ENCODE data around the gene GORASP2. TPM values are rescaled to one million over a fixed set of nuclear protein-coding genes. Genes with fewer than 3 reads are reported as not detected.

The GORASP2 gene
- total RNA-seq, 2 donors from 2014 or later = 67.6 to 81.1 TPM

GRCh38 chr2:170892391-170892951, 36.6 kb upstream of the GORASP2 start:
- no peak for TF ChIP-seq CTCF (IDR thresholded peaks at IDR 0.05)
- no peak for TF ChIP-seq POLR2AphosphoS5 (IDR thresholded peaks at IDR 0.05)
- TF ChIP-seq POLR2A (IDR thresholded peaks at IDR 0.05) = no peak
- no peak for DNase-seq (ENCODE audit: low spot score)
- 86% methylated on average over 9 of the region's 9 CpGs for WGBS

GRCh38 chr2:170895023-170895757, 33.9 kb upstream of the GORASP2 start:
- 40% methylated on average over 3 of the region's 3 CpGs for WGBS
- TF ChIP-seq POLR2AphosphoS5 (IDR thresholded peaks at IDR 0.05) = no peak
- TF ChIP-seq POLR2A (IDR thresholded peaks at IDR 0.05) = no peak
- no peak for TF ChIP-seq CTCF (IDR thresholded peaks at IDR 0.05)
- H3K9me3 ChIP-seq = no peaks in the 10 kb centered on the region
- H3K4me3 ChIP-seq = no peak overlapping the region
- H3K36me3 ChIP-seq = no peaks in the 10 kb centered on the region
- no peak overlapping the region for H3K27ac ChIP-seq
- intact Hi-C loops (cut with DNase I) = no loop called here
- H3K4me1 ChIP-seq (replicated peaks) = no peaks in the 10 kb centered on the region
- H3K27me3 ChIP-seq (replicated peaks; ENCODE audit: insufficient read depth) = no peaks in the 10 kb centered on the region
- no peak for DNase-seq (ENCODE audit: low spot score)

More at GRCh38 chr2:170892391-170892951, 36.6 kb upstream of the GORASP2 start:
- Histone ChIP-seq H3K36me3 (no peaks in the 10 kb centered on the region), H3K27ac (no peak overlapping the region), H3K4me3 (no peak overlapping the region), H3K27me3 (replicated peaks; ENCODE audit: insufficient read depth) (no peaks in the 10 kb centered on the region), H3K9me3 (no peaks in the 10 kb centered on the region), H3K4me1 (replicated peaks) (no peaks in the 10 kb centered on the region)
- intact Hi-C loops (cut with DNase I) = no loop called here

GRCh38 chr2:170896622-170897021, 32.4 kb upstream of the GORASP2 start:
- no peak for TF ChIP-seq CTCF (IDR thresholded peaks at IDR 0.05)
- no peak for TF ChIP-seq POLR2AphosphoS5 (IDR thresholded peaks at IDR 0.05)
- no peak for TF ChIP-seq POLR2A (IDR thresholded peaks at IDR 0.05)

GRCh38 chr2:170897108-170897507, 31.9 kb upstream of the GORASP2 start:
- no peaks in the 10 kb centered on the region for H3K4me1 ChIP-seq (replicated peaks)
- no peak for DNase-seq (ENCODE audit: low spot score)
- no peaks in the 10 kb centered on the region for H3K27me3 ChIP-seq (replicated peaks; ENCODE audit: insufficient read depth)
- TF ChIP-seq POLR2A (IDR thresholded peaks at IDR 0.05) = no peak
- no peak for TF ChIP-seq POLR2AphosphoS5 (IDR thresholded peaks at IDR 0.05)
- no peak for TF ChIP-seq CTCF (IDR thresholded peaks at IDR 0.05)
- H3K36me3 ChIP-seq = no peaks in the 10 kb centered on the region
- H3K9me3 ChIP-seq = no peaks in the 10 kb centered on the region
- 89% methylated on average over 6 of the region's 6 CpGs for WGBS
- H3K27ac ChIP-seq = no peak overlapping the region
- H3K4me3 ChIP-seq = no peak overlapping the region
- intact Hi-C loops (cut with DNase I) = no loop called here

More at GRCh38 chr2:170896622-170897021, 32.4 kb upstream of the GORASP2 start:
- intact Hi-C loops (cut with DNase I) = no loop called here
- H3K4me3 ChIP-seq = no peak overlapping the region
- no peaks in the 10 kb centered on the region for H3K4me1 ChIP-seq (replicated peaks)
- no peak for DNase-seq (ENCODE audit: low spot score)
- H3K36me3 ChIP-seq = no peaks in the 10 kb centered on the region
- 77% methylated on average over 4 of the region's 4 CpGs for WGBS
- no peaks in the 10 kb centered on the region for H3K27me3 ChIP-seq (replicated peaks; ENCODE audit: insufficient read depth)
- H3K9me3 ChIP-seq = no peaks in the 10 kb centered on the region
- H3K27ac ChIP-seq = no peak overlapping the region

DNA sequence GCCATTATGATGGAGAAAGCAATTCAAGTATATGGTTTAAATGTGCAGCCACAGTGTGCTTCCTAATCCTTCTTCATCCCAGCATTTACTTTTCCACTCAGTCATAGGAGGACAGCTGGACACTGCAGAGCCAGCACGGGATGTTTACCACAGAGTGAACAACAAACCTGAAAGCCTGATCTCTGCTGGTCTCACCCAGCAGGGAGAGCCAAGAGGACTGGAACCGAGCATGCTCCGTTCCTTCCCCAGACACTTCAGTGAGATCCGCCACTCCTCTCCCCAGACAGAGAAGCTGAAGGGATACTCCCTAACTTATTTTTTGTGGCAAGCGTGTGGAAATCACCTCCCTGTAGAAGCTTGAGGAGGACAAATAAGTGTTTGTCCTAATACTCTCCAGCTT, 23.2 kb upstream of the GORASP2 start:
- no peak for DNase-seq (ENCODE audit: low spot score)
- Histone ChIP-seq H3K27ac (no peak overlapping the region), H3K9me3 (no peaks in the 10 kb centered on the region), H3K4me3 (no peak overlapping the region), H3K36me3 (no peaks in the 10 kb centered on the region), H3K4me1 (replicated peaks) (no peaks in the 10 kb centered on the region), H3K27me3 (replicated peaks; ENCODE audit: insufficient read depth) (no peaks in the 10 kb centered on the region)
- TF ChIP-seq POLR2AphosphoS5 (IDR thresholded peaks at IDR 0.05) = no peak
- TF ChIP-seq POLR2A (IDR thresholded peaks at IDR 0.05) = no peak
- no peak for TF ChIP-seq CTCF (IDR thresholded peaks at IDR 0.05)
- intact Hi-C loops (cut with DNase I) = no loop called here
- WGBS = 59% methylated on average over 5 of the region's 5 CpGs
